HEK293 (cell line): ENCODE measurements around the gene BABAM1.

Source experiments
- CTCF ChIA-PET: fragments of 350-600 bp; formaldehyde crosslinking; extraction: SDS; loops from one replicate; lab custom pipeline; 2021; ENCODE audit warnings: antibody characterized with exemption; lab: Yijun Ruan, JAX
- POLR2A ChIA-PET: fragments of 300-600 bp; formaldehyde crosslinking; extraction: SDS; loops from one replicate; lab custom pipeline; 2020; ENCODE audit warnings: antibody characterized with exemption, inconsistent platforms; lab: Yijun Ruan, JAX
- H3K27ac ChIP-seq: fragments of 200-500 bp; sonication (Bioruptor generic); 2 replicates; pipeline ENCODE4 v1.5.1; 2014; ENCODE audit warnings: low read depth, low read length, control low read depth, inconsistent platforms; ENCODE audit errors: extremely low read depth
- H3K36me3 ChIP-seq, 2 experiments: fragments of 200-500 bp in 1 of 2; sonication (Bioruptor generic) in 1 of 2; 1 replicate in 1 of 2; 2 replicates in 1 of 2; pipeline ENCODE4 v1.5.1; 2014 to 2017; ENCODE audit warnings: inconsistent platforms in 2 of 2, low read length in 2 of 2; ENCODE audit not compliant: control insufficient read depth in 2 of 2, insufficient read depth in 1 of 2
- H3K4me1 ChIP-seq: fragments of 200-500 bp; sonication (Bioruptor generic); 2 replicates; pipeline ENCODE4 v1.5.1; 2014; ENCODE audit warnings: mild to moderate bottlenecking, low read length, inconsistent platforms; ENCODE audit not compliant: control insufficient read depth, insufficient read depth
- H3K4me3 ChIP-seq: 2 replicates; pipeline ENCODE4 v1.5.1; 2011; ENCODE audit warnings: low read depth, mild to moderate bottlenecking, control low read depth, low read length, moderate library complexity
- H3K9me3 ChIP-seq: fragments of 200-500 bp; sonication (Bioruptor generic); 2 replicates; pipeline ENCODE4 v1.5.1; 2014; ENCODE audit warnings: low read depth, low read length, inconsistent platforms; ENCODE audit not compliant: control insufficient read depth, insufficient read depth
- KLF10 ChIP-seq: fragments of 450-650 bp; IDR thresholded peaks from 2 replicates; pipeline ENCODE4 v1.5.1; 2018; ENCODE audit warnings: missing biosample characterization, mild to moderate bottlenecking, missing genetic modification characterization
- ZBTB48 ChIP-seq: fragments of 450-650 bp; formaldehyde crosslinking; IDR thresholded peaks from 2 replicates; pipeline ENCODE4 v1.5.1; 2016; ENCODE audit warnings: missing biosample characterization, missing genetic modification characterization
- ZEB2 ChIP-seq: fragments of 450-650 bp; formaldehyde crosslinking; IDR thresholded peaks from 2 replicates; pipeline ENCODE4 v1.5.1; 2016; ENCODE audit warnings: missing biosample characterization, missing genetic modification characterization
- ZNF138 ChIP-seq: fragments of 450-650 bp; formaldehyde crosslinking; IDR thresholded peaks from 2 replicates; pipeline ENCODE4 v1.5.1; 2016; ENCODE audit warnings: missing biosample characterization, missing genetic modification characterization, borderline replicate concordance
- ZNF211 ChIP-seq: fragments of 450-650 bp; formaldehyde crosslinking; IDR thresholded peaks from 2 replicates; pipeline ENCODE4 v1.5.1; 2016; ENCODE audit warnings: low read depth, missing biosample characterization, missing genetic modification characterization
- ZNF214 ChIP-seq: fragments of 450-650 bp; formaldehyde crosslinking; IDR thresholded peaks from 2 replicates; pipeline ENCODE4 v1.5.1; 2017; ENCODE audit warnings: missing biosample characterization, mild to moderate bottlenecking, missing genetic modification characterization, borderline replicate concordance
- ZNF248 ChIP-seq: fragments of 450-650 bp; formaldehyde crosslinking; IDR thresholded peaks from 2 replicates; pipeline ENCODE4 v1.5.1; 2017; ENCODE audit warnings: missing biosample characterization, missing genetic modification characterization
- ZNF350 ChIP-seq: fragments of 450-650 bp; formaldehyde crosslinking; IDR thresholded peaks from 2 replicates; pipeline ENCODE4 v1.5.0; 2017; ENCODE audit warnings: missing biosample characterization, mild to moderate bottlenecking, missing genetic modification characterization
- ZNF394 ChIP-seq: fragments of 450-650 bp; formaldehyde crosslinking; IDR thresholded peaks from 2 replicates; pipeline ENCODE4 v1.5.1; 2016; ENCODE audit warnings: missing biosample characterization, missing genetic modification characterization, mild to moderate bottlenecking, moderate library complexity, borderline replicate concordance
- ZNF777 ChIP-seq: fragments of 450-650 bp; formaldehyde crosslinking; IDR thresholded peaks from 2 replicates; pipeline ENCODE4 v1.5.1; 2017; ENCODE audit warnings: missing biosample characterization, missing genetic modification characterization, borderline replicate concordance
- TF ChIP-seq, protein P1 (sequence below): fragments of 450-650 bp; formaldehyde crosslinking; IDR thresholded peaks from 2 replicates; pipeline ENCODE4 v1.5.1; 2017; ENCODE audit warnings: missing biosample characterization, missing genetic modification characterization
- TF ChIP-seq, protein P2 (sequence below): fragments of 450-650 bp; formaldehyde crosslinking; conservative IDR thresholded peaks from 2 replicates; pipeline ENCODE4 v1.5.1; 2016; ENCODE audit warnings: low read depth, missing biosample characterization, missing genetic modification characterization

BABAM1 gene

DNA sequence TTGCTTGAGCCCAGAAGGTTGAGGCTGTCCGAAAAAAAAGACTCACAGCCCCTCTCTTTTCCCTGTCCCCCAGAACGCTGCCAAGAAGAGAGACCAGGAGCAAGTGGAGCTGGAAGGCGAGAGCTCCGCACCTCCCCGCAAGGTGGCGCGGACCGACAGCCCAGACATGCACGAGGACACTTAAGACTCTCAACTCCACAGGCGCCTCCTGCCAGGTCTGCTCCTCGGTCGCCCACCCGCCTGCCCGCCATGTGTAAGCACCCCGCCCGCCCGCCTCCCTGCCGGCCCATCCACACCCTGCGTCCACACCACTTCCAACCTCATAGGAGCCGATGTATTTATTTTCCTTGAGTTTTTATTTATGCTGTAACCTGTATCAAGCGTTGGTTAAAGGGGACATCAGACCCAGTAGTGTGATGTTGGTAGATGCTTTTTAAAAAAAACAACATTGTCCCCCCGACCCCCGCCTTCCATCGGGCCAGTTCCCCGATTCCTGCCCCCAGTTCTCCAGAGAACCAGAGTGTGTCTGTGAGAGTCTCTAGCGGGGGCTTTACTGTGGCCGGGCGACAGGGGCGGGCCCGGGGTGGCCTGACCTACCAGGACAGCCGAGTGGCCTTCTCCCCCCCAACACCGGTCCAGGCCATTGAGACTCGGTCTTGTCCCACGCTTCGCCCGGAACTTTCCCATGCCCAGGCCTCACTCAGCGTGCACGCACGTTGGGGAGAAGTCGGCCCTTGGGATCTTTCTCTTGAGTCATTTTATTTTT is 52.4 kb downstream of the BABAM1 start:
- no peaks in the 10 kb centered on the region for H3K9me3 ChIP-seq
- no peak overlapping the region for H3K27ac ChIP-seq
- H3K36me3 ChIP-seq, result peaks cover 3 to 49% of the 10 kb centered on the region in 2 experiments; a peak in 2 of 3 replicates
- ChIA-PET CTCF (no interaction called here), POLR2A (interaction anchor here (1.0 to 3.0 kb wide), 2 partner anchors 11 to 13 kb away, joined by 3 to 15 read pairs; partner anchors contain the start of gene DDA1)
- TF ChIP-seq ZNF248, result no peak
- TF ChIP-seq, protein P1, sequence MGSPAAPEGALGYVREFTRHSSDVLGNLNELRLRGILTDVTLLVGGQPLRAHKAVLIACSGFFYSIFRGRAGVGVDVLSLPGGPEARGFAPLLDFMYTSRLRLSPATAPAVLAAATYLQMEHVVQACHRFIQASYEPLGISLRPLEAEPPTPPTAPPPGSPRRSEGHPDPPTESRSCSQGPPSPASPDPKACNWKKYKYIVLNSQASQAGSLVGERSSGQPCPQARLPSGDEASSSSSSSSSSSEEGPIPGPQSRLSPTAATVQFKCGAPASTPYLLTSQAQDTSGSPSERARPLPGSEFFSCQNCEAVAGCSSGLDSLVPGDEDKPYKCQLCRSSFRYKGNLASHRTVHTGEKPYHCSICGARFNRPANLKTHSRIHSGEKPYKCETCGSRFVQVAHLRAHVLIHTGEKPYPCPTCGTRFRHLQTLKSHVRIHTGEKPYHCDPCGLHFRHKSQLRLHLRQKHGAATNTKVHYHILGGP, result no peak
- H3K4me1 ChIP-seq, result no peaks in the 10 kb centered on the region
- no peak overlapping the region for H3K4me3 ChIP-seq

DNA sequence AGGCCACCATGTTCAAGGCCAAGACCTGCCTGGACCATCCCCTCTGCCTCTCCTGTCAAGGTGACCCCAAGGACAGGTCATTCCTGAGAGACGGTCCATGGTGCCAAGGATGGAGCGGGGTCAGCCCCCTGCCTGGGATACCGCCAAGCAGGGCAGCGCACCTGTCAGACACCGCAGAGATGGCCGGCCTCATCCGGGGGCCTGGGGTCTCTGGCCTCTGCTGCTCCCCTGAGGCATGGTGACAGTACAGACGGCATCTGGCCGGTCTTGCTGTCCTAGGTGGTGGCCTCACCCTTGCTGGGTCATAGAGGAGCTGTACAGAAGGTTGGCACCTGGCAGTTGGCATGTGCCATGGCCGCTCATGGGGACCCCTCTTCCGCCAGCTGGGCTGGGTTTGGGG is 53.2 kb downstream of the BABAM1 start:
- Histone ChIP-seq H3K9me3 (no peaks in the 10 kb centered on the region), H3K4me3 (no peak overlapping the region), H3K27ac (no peak overlapping the region), H3K36me3 (peaks cover 0 to 46% of the 10 kb centered on the region in 2 experiments; a peak in 2 of 3 replicates), H3K4me1 (no peaks in the 10 kb centered on the region)
- POLR2A ChIA-PET, result interaction anchor here (1.5 to 2.2 kb wide), 2 partner anchors 10 to 11 kb away, joined by 5 to 8 read pairs; partner anchors contain the start of gene DDA1
- TF ChIP-seq ZNF777 (tag by site-specific recombination), result no peak
- no peak for TF ChIP-seq ZNF350 (tag by site-specific recombination)
- no peak for TF ChIP-seq ZNF138
- no peak for TF ChIP-seq ZEB2 (tag by site-specific recombination)
- no peak for TF ChIP-seq ZNF214 (tag by site-specific recombination)
- no peak for TF ChIP-seq ZBTB48 (tag by site-specific recombination)
- TF ChIP-seq ZNF211 (tag by site-specific recombination), result no peak
- TF ChIP-seq, protein P2, sequence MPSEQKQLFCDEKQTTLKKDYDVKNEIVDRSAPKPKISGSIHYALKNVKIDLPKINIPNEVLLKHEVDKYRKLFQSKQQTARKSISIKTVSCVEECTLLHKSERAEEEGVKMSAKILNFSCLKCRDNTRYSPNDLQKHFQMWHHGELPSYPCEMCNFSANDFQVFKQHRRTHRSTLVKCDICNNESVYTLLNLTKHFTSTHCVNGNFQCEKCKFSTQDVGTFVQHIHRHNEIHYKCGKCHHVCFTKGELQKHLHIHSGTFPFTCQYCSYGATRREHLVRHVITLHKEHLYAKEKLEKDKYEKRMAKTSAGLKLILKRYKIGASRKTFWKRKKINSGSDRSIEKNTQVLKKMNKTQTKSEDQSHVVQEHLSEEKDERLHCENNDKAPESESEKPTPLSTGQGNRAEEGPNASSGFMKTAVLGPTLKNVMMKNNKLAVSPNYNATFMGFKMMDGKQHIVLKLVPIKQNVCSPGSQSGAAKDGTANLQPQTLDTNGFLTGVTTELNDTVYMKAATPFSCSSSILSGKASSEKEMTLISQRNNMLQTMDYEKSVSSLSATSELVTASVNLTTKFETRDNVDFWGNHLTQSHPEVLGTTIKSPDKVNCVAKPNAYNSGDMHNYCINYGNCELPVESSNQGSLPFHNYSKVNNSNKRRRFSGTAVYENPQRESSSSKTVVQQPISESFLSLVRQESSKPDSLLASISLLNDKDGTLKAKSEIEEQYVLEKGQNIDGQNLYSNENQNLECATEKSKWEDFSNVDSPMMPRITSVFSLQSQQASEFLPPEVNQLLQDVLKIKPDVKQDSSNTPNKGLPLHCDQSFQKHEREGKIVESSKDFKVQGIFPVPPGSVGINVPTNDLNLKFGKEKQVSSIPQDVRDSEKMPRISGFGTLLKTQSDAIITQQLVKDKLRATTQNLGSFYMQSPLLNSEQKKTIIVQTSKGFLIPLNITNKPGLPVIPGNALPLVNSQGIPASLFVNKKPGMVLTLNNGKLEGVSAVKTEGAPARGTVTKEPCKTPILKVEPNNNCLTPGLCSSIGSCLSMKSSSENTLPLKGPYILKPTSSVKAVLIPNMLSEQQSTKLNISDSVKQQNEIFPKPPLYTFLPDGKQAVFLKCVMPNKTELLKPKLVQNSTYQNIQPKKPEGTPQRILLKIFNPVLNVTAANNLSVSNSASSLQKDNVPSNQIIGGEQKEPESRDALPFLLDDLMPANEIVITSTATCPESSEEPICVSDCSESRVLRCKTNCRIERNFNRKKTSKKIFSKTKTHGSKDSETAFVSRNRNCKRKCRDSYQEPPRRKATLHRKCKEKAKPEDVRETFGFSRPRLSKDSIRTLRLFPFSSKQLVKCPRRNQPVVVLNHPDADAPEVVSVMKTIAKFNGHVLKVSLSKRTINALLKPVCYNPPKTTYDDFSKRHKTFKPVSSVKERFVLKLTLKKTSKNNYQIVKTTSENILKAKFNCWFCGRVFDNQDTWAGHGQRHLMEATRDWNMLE (tag by site-specific recombination), result no peak
- TF ChIP-seq ZNF394 (tag by site-specific recombination), result no peak
- TF ChIP-seq KLF10 (tag by site-specific recombination), result no peak
- no peak for TF ChIP-seq ZNF248
- CTCF ChIA-PET, result interaction anchor here (0.6 to 1.0 kb wide), 4 partner anchors 12 to 129 kb away, joined by 4 to 7 read pairs (median 4); no protein-coding TSS in a partner anchor
